ENCODE data around the gene SMC1A. TPM values are rescaled to one million over a fixed set of nuclear protein-coding genes. Genes with fewer than 3 reads are reported as not detected.

The SMC1A gene
- 5.4 and 6.0 TPM in 2 replicates for total RNA-seq

GRCh38 chrX:53422086-53422860, at the start of gene SMC1A:
SMC1A (minus strand) TSS chrX:53422654; CDS start chrX:53422600, 54 bp downstream.

GRCh38 chrX:53433651-53434639, 11.5 kb upstream of the SMC1A start, which contains the start of gene HSD17B10:
HSD17B10 (minus strand) TSS chrX:53434370; CDS start chrX:53434345, 25 bp downstream.

DNA sequence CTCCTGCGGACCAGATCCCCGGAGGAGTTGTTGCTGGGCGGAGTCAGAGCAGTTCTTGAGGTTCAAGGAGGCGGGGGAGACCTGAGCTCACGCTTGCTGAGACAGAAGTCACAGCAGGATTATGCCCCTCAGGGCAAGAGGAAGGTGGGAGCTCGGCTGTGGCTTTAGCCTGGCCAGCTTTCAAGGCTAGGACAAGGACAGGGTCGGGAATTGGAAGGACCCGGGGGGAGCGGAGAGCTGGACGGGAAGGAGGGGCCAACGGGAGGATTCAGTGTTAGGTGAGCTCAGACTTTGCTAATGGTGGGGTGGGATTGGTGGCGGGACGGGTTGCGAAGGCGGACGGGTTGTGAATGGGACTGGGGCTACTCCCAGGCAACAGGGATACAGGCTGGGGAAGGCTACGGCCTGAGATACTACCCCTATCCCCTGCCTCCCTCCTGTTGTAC, 430 bp upstream of the SMC1A start, which contains the start of gene RIBC1:
TSS of gene RIBC1 (plus strand) at position 13 of the 446 bp plus-strand sequence. CDS start 3,404 bp downstream, outside the sequence.

Other genes starting within 250 kb of the SMC1A start
- gene KDM5C, start 197.4 kb downstream of the SMC1A start, total RNA-seq: 63.4 and 81.4 TPM in 2 replicates
- 5.1 and 7.4 TPM in 2 replicates for gene IQSEC2, start 141.1 kb downstream of the SMC1A start, total RNA-seq
- 0.71 and 0.74 TPM in 2 replicates for gene RIBC1, start 219 bp upstream of the SMC1A start, total RNA-seq
- gene HSD17B10, start 11.7 kb upstream of the SMC1A start, total RNA-seq: 67.3 and 101 TPM in 2 replicates